HCT116 (cell line): ENCODE data around the gene CCDC159. TPM values are rescaled to one million over a fixed set of nuclear protein-coding genes. Genes with fewer than 3 reads are reported as not detected.

Experiments
- ATAC-seq: fragments of 200-7000 bp; cut with Tn5 transposase; 2 replicates; pipeline ENCODE4 v1.9.1; 2020; ENCODE audit warnings: mild to moderate bottlenecking, moderate library complexity
- BruUV-seq: library from RNA; stranded (reverse); fragments of 400-500 nt; replicated peaks from 2 replicates; lab custom pipeline; 2021; lab: Mats Ljungman, UMichigan
- CTCF ChIA-PET: fragments of 300-600 bp; sonication (Branson Sonifier 250); formaldehyde crosslinking; loops from one replicate; lab custom pipeline; 2021; ENCODE audit warnings: antibody characterized with exemption; lab: Charles Lee
- POLR2A ChIA-PET: fragments of 300-600, 350-600 bp; sonication (Branson Sonifier 250); formaldehyde crosslinking; loops from one replicate; lab custom pipeline; 2021; ENCODE audit warnings: antibody characterized with exemption; lab: Charles Lee
- RAD21 ChIA-PET, 2 experiments: fragments of 300-600 bp; sonication (Branson Sonifier 250); formaldehyde crosslinking; loops; one replicate each; lab custom pipeline; 2023; ENCODE audit warnings: low total read pairs in 2 of 2; ENCODE audit not compliant: uncharacterized antibody in 2 of 2, unreplicated experiment in 2 of 2, low non-redundant PET in 1 of 2; lab: Charles Lee
- DNase-seq: peaks from one replicate; pipeline ENCODE4 v3.0.0-alpha.2; 2010; ENCODE audit warnings: low read depth, low spot score
- H2AFZ ChIP-seq: fragments of 200-600 bp; shearing (Covaris generic), sonication (generic); 2 replicates; pipeline ENCODE4 v1.6.1; 2017; ENCODE audit warnings: low read depth, mixed run types, mixed read lengths, antibody characterized with exemption, low read length; ENCODE audit not compliant: poor library complexity, severe bottlenecking
- H3K27ac ChIP-seq: 2 replicates; pipeline ENCODE4 v1.5.1; 2012; ENCODE audit warnings: low read depth, low read length
- H3K27me3 ChIP-seq: fragments of 200-600 bp; sonication (generic); 2 replicates; pipeline ENCODE4 v1.6.1; 2016; ENCODE audit warnings: mixed run types, low read length, mixed read lengths; ENCODE audit not compliant: insufficient read depth
- H3K36me3 ChIP-seq, 2 experiments: fragments of 200-500 bp in 1 of 2; fragments of 200-600 bp in 1 of 2; sonication (Bioruptor generic) in 1 of 2; sonication (generic) in 1 of 2; 2 replicates each; pipeline versions ENCODE4 v1.5.1 to v1.6.1; 2014 to 2016; ENCODE audit warnings: low read length in 2 of 2, inconsistent platforms in 1 of 2, mixed read lengths in 1 of 2, mixed run types in 1 of 2; ENCODE audit not compliant: insufficient read depth in 2 of 2, control insufficient read depth in 1 of 2
- H3K4me1 ChIP-seq, 2 experiments: fragments of 200-600 bp in 1 of 2; sonication (generic) in 1 of 2; 2 replicates each; pipeline versions ENCODE4 v1.5.1 to v1.6.1; 2012 to 2017; ENCODE audit warnings: low read length in 2 of 2, inconsistent platforms in 1 of 2, mild to moderate bottlenecking in 1 of 2, mixed read lengths in 1 of 2, mixed run types in 1 of 2, moderate library complexity in 1 of 2; ENCODE audit not compliant: insufficient read depth in 2 of 2, control insufficient read depth in 1 of 2
- H3K4me2 ChIP-seq: fragments of 200-600 bp; sonication (generic); 2 replicates; pipeline ENCODE4 v1.6.1; 2017; ENCODE audit warnings: mixed run types, low read length, mixed read lengths
- H3K4me3 ChIP-seq, 2 experiments: fragments of 200-600 bp in 1 of 2; sonication (generic) in 1 of 2; replicated peaks in 1 of 2; 2 replicates each; pipeline ENCODE4 v1.5.1; 2011 to 2016; ENCODE audit warnings: low read length in 2 of 2, control low read depth in 1 of 2, low read depth in 1 of 2, mild to moderate bottlenecking in 1 of 2, mixed read lengths in 1 of 2, mixed run types in 1 of 2
- H3K79me2 ChIP-seq: fragments of 200-600 bp; sonication (generic); 2 replicates; pipeline ENCODE4 v1.6.1; 2017; ENCODE audit warnings: mild to moderate bottlenecking, mixed run types, low read length, moderate library complexity, mixed read lengths; ENCODE audit not compliant: insufficient read depth
- H3K9ac ChIP-seq: fragments of 200-600 bp; sonication (generic); 2 replicates; pipeline ENCODE4 v1.6.1; 2016; ENCODE audit warnings: low read length, mixed read lengths
- H3K9me2 ChIP-seq: fragments of 200-600 bp; sonication (generic), shearing (Covaris generic); 2 replicates; pipeline ENCODE4 v1.6.1; 2017; ENCODE audit warnings: mixed run types, mild to moderate bottlenecking, moderate library complexity; ENCODE audit not compliant: insufficient read depth
- H3K9me3 ChIP-seq, 2 experiments: fragments of 200-500 bp in 1 of 2; fragments of 200-600 bp in 1 of 2; sonication (Bioruptor generic) in 1 of 2; sonication (generic) in 1 of 2; 2 replicates each; pipeline ENCODE4 v1.6.1; 2014 to 2017; ENCODE audit warnings: low read length in 2 of 2, mixed read lengths in 2 of 2, inconsistent platforms in 1 of 2, low read depth in 1 of 2, mild to moderate bottlenecking in 1 of 2, mixed run types in 1 of 2, moderate library complexity in 1 of 2; ENCODE audit not compliant: control insufficient read depth in 1 of 2, insufficient read depth in 1 of 2
- H4K20me1 ChIP-seq: fragments of 200-600 bp; sonication (generic), shearing (Covaris generic); 2 replicates; pipeline ENCODE4 v1.6.1; 2017; ENCODE audit warnings: mixed run types, mild to moderate bottlenecking, moderate library complexity; ENCODE audit not compliant: insufficient read depth
- CBX3 ChIP-seq: IDR thresholded peaks from 2 replicates; pipeline ENCODE4 v1.6.1; 2012; ENCODE audit warnings: low read depth
- CEBPB ChIP-seq: IDR thresholded peaks from 2 replicates; pipeline ENCODE4 v1.6.1; 2012; ENCODE audit warnings: low read depth
- EGR1 ChIP-seq: IDR thresholded peaks from 2 replicates; pipeline ENCODE4 v1.6.1; 2012; ENCODE audit warnings: low read depth
- ELF1 ChIP-seq: IDR thresholded peaks from 2 replicates; pipeline ENCODE4 v1.6.1; 2012; ENCODE audit warnings: low read depth, borderline replicate concordance
- EZH2 ChIP-seq: fragments of 200-600 bp; sonication (generic); IDR thresholded peaks from 2 replicates; pipeline ENCODE4 v1.6.1; 2017; ENCODE audit warnings: antibody characterized with exemption, mixed run types
- FOSL1 ChIP-seq: IDR thresholded peaks from 2 replicates; pipeline ENCODE4 v1.6.1; 2012; ENCODE audit warnings: low read depth
- JUND ChIP-seq: IDR thresholded peaks from 2 replicates; pipeline ENCODE4 v1.6.1; 2012
- POLR2A ChIP-seq: IDR thresholded peaks from 2 replicates; pipeline ENCODE4 v1.7.0; 2011; ENCODE audit warnings: borderline replicate concordance; ENCODE audit not compliant: insufficient read depth, insufficient read length; ENCODE audit errors: extremely low read depth
- RAD21 ChIP-seq: IDR thresholded peaks from 2 replicates; pipeline ENCODE4 v1.6.1; 2012; ENCODE audit warnings: low read depth, mild to moderate bottlenecking
- SP1 ChIP-seq: IDR thresholded peaks from 2 replicates; pipeline ENCODE4 v1.6.1; 2012; ENCODE audit warnings: low read depth
- SRF ChIP-seq: IDR thresholded peaks from 2 replicates; pipeline ENCODE4 v1.6.1; 2012; ENCODE audit warnings: low read depth
- TCF7L2 ChIP-seq: IDR thresholded peaks from 2 replicates; pipeline ENCODE4 v1.7.0; 2011; ENCODE audit warnings: borderline replicate concordance, inconsistent platforms; ENCODE audit not compliant: insufficient read depth, insufficient read length; ENCODE audit errors: extremely low read depth
- ZFX ChIP-seq: fragments of 450-650 bp; IDR thresholded peaks from 2 replicates; pipeline ENCODE4 v1.6.1; 2017
- ZNF274 ChIP-seq: fragments of 200-500 bp; sonication (Bioruptor generic); IDR thresholded peaks from 2 replicates; pipeline ENCODE4 v1.6.1; 2014; ENCODE audit warnings: mild to moderate bottlenecking, low read depth, low read length, inconsistent platforms
- intact Hi-C: fragments of 100-400 bp; cut with micrococcal nuclease; formaldehyde crosslinking; loops from 2 replicates; pipeline ENCODE4 v1.10.0; 2022
- total RNA-seq: library from RNA; stranded (reverse); gene quantifications from one replicate; pipeline ENCODE4 v1.2.1, GENCODE V29; 2021; ENCODE audit not compliant: unreplicated experiment
- TF ChIP-seq, protein P1 (sequence below): IDR thresholded peaks from 2 replicates; pipeline ENCODE4 v1.6.1; 2012
- TF ChIP-seq, protein P2 (sequence below): IDR thresholded peaks from 2 replicates; pipeline ENCODE4 v1.6.1; 2012; ENCODE audit warnings: low read depth
- TF ChIP-seq, protein P3 (sequence below): IDR thresholded peaks from 2 replicates; pipeline ENCODE4 v1.6.1; 2012

The CCDC159 gene
- total RNA-seq, 1 experiment from 2014 or later = 7.7 TPM

DNA sequence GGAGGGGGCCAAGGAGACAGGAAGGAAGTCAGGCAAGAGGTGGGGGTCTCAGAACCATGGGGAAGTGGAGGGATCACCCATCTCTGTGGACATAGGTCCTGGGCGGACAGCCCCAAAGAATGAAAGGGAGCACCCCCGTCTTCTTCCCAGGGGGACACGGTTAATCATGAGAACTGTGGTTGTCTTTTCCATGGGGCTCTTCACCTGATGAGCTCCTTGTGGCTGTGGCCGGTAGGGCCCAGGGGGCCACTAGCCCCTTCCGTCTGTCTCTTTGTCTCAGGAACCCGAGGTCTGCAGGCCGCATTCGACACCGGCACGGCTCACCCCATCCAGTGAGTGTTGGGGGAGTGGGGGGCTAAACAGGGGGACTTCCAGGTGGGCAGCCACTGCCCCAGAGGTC lies 17.6 kb downstream of the CCDC159 start:
- no peaks in the 10 kb centered on the region for H3K9me3 ChIP-seq
- ChIA-PET POLR2A (interaction anchor here (0.7 kb wide), 1 partner anchor 11 kb away, joined by 3 read pairs; no protein-coding TSS in a partner anchor), RAD21 (no interaction called here), CTCF (no interaction called here)
- H3K4me1 ChIP-seq = peaks cover 5 to 12% of the 10 kb centered on the region in 2 experiments
- intact Hi-C loops = no loop called here
- no peak for ATAC-seq
- H3K4me2 ChIP-seq = no peak overlapping the region
- H3K27me3 ChIP-seq = no peaks in the 10 kb centered on the region
- no peak for TF ChIP-seq EGR1
- TF ChIP-seq SRF = no peak
- no peak for TF ChIP-seq RAD21
- no peak for TF ChIP-seq ZFX
- TF ChIP-seq EZH2 = no peak
- TF ChIP-seq, protein P1, sequence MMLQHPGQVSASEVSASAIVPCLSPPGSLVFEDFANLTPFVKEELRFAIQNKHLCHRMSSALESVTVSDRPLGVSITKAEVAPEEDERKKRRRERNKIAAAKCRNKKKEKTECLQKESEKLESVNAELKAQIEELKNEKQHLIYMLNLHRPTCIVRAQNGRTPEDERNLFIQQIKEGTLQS = no peak
- TF ChIP-seq CEBPB = no peak
- BruUV-seq = no TSS peak
- H2AFZ ChIP-seq = no peak overlapping the region
- H3K9me2 ChIP-seq = no peaks in the 10 kb centered on the region
- no peaks in the 10 kb centered on the region for H3K79me2 ChIP-seq
- H4K20me1 ChIP-seq = no peaks in the 10 kb centered on the region
- DNase-seq = no peak
- H3K9ac ChIP-seq = no peak overlapping the region
- peaks cover 0 to 2% of the 10 kb centered on the region in 2 experiments; a peak in 1 of 4 replicates for H3K36me3 ChIP-seq
- no peak overlapping the region for H3K4me3 ChIP-seq
- no peak overlapping the region for H3K27ac ChIP-seq

DNA sequence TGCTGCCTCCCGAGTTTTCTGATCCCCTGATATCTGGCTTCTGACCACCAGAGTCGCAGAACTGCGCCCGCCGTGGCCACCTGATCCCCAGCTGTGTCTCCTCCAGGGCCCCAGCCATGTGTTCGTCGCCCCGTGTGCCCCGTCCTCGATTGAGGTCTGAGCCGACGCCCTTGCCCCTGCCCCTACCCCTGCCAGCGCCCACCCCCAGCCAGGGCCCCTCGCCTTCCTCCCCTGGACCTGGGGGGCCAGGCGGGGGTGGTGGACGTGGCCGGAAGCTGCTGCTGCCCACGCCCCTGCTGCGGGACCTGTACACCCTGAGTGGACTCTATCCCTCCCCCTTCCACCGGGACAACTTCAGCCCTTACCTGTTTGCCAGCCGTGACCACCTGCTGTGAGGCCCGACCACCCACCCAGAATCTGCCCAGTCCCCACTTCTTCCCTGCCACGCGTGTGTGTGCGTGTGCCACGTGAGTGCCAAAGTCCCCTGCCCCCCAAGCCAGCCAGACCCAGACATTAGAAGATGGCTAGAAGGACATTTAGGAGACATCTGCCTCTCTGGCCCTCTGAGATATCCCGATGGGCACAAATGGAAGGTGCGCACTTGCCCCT lies 18.1 kb downstream of the CCDC159 start:
- DNase-seq = no peak
- ChIA-PET RAD21 (no interaction called here), CTCF (no interaction called here), POLR2A (interaction anchor here (0.7 kb wide), 1 partner anchor 11 kb away, joined by 3 read pairs; no protein-coding TSS in a partner anchor)
- ATAC-seq = no peak
- Histone ChIP-seq H3K9me3 (no peaks in the 10 kb centered on the region), H3K27me3 (no peaks in the 10 kb centered on the region), H4K20me1 (no peaks in the 10 kb centered on the region), H3K4me1 (peaks cover 5 to 10% of the 10 kb centered on the region in 2 experiments), H3K4me2 (no peak overlapping the region), H2AFZ (no peak overlapping the region), H3K9ac (no peak overlapping the region), H3K36me3 (peaks cover 0 to 2% of the 10 kb centered on the region in 2 experiments; a peak in 1 of 4 replicates), H3K9me2 (no peaks in the 10 kb centered on the region), H3K27ac (no peak overlapping the region), H3K79me2 (no peaks in the 10 kb centered on the region), H3K4me3 (no peak overlapping the region)
- BruUV-seq = no TSS peak
- TF ChIP-seq ELF1 (no peak), FOSL1 (no peak), TCF7L2 (no peak), POLR2A (no peak), SP1 (no peak), RAD21 (no peak), JUND (no peak), ZNF274 (no peak), EZH2 (no peak), CBX3 (no peak)
- TF ChIP-seq, protein P2, sequence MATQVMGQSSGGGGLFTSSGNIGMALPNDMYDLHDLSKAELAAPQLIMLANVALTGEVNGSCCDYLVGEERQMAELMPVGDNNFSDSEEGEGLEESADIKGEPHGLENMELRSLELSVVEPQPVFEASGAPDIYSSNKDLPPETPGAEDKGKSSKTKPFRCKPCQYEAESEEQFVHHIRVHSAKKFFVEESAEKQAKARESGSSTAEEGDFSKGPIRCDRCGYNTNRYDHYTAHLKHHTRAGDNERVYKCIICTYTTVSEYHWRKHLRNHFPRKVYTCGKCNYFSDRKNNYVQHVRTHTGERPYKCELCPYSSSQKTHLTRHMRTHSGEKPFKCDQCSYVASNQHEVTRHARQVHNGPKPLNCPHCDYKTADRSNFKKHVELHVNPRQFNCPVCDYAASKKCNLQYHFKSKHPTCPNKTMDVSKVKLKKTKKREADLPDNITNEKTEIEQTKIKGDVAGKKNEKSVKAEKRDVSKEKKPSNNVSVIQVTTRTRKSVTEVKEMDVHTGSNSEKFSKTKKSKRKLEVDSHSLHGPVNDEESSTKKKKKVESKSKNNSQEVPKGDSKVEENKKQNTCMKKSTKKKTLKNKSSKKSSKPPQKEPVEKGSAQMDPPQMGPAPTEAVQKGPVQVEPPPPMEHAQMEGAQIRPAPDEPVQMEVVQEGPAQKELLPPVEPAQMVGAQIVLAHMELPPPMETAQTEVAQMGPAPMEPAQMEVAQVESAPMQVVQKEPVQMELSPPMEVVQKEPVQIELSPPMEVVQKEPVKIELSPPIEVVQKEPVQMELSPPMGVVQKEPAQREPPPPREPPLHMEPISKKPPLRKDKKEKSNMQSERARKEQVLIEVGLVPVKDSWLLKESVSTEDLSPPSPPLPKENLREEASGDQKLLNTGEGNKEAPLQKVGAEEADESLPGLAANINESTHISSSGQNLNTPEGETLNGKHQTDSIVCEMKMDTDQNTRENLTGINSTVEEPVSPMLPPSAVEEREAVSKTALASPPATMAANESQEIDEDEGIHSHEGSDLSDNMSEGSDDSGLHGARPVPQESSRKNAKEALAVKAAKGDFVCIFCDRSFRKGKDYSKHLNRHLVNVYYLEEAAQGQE = no peak
- TF ChIP-seq, protein P3, sequence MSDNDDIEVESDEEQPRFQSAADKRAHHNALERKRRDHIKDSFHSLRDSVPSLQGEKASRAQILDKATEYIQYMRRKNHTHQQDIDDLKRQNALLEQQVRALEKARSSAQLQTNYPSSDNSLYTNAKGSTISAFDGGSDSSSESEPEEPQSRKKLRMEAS = no peak
- TF ChIP-seq, protein P1 = no peak
- intact Hi-C loops = no loop called here
